HG03108 (cell line): ENCODE results near the gene ZNF774.
"Not testable (repeated sequence)": the region's sequence is repeated elsewhere in the genome, so short reads cannot be mapped to it uniquely, and the experiment has no call there.

ENCODE experiments used
- ATAC-seq: cut with Tn5 transposase; IDR thresholded peaks from one replicate; pipeline ENCODE4 v1.9.1; 2021; ENCODE audit warnings: moderate library complexity; ENCODE audit not compliant: unreplicated experiment

ZNF774 gene

DNA sequence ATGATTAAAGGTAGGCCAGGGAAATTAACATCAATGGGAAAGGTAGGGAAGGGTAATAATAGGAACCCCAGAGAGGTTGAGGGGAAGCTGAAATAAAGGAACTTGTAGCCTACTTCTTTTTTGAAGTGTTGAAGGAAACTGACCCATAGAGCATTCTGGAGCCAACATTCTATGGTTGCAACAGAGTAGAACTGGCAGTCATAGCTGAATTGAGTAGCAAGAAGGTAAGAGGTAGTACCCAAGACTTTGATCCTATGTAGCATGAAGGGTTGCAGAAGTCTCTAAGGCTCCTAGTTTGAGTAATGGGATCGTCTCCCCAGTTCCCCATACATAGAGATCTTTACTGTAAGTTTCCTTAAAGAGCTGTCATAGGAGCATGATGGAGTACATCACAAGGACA, 7.4 kb upstream of the ZNF774 start:
- no peak for ATAC-seq

DNA sequence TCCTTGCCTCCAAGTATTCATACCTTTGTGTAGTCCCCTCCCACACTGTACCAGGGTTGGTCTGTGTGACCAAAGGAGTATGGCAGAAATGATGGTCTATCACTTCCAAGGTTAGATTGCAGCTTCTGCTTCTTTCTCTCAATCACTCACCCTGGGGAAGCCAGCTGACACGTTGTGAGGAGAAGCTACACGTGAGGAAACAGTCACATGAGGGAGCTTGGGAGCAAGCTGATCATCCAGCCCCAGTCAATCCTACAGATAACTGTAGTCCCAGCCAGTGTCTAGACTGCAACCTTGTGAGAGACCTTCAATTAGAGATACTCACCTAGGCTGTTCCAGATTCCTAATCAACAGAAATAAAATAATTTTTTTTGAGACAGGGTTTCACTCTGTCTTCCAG, 6.2 kb upstream of the ZNF774 start:
- no peak for ATAC-seq

- not testable (repeated sequence) for ATAC-seq
These were observed 4.5 kb upstream of the ZNF774 start for GRCh38 chr15:90347431-90348065.

DNA sequence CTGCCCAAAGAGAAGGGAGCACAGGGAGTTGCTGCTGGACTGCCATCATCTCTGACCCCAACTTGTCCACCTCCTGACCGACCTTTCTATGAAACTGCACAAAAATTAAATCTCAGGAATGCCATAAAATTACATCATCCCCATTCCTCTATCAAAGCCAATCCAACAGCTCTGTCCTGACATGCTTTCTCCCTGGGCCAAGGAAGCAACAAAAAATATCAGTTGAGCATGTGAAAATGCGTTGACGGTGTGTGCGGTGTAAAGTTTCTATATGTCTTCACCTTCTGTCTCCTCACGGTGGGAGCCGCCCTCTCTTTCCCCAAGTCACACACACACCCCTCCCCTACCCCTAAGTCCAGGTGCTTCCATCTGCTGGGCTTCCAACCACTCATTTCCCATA, 3.6 kb upstream of the ZNF774 start:
- ATAC-seq = no peak

- no peak for ATAC-seq
These were observed 3.0 kb upstream of the ZNF774 start for GRCh38 chr15:90349072-90349471.

DNA sequence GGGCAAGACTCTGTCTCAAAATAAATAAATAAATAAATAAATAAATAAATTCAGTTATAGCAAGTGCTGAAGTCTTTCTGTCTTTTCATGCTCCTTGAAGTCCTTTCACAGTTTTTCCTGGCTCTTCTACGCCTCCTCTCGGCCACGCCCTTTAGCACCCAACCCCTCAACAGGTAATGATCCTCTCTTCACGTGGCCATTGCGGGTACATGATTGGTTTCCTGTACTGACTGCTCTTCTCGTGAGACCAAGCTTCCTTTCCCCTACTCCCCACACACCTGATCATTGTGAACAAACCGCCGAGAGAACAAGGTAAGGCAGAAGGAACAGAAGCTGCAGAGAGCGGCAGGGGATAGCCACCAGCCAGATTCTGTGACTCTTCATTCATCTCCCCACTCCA, 2.3 kb upstream of the ZNF774 start:
- ATAC-seq = no peak

DNA sequence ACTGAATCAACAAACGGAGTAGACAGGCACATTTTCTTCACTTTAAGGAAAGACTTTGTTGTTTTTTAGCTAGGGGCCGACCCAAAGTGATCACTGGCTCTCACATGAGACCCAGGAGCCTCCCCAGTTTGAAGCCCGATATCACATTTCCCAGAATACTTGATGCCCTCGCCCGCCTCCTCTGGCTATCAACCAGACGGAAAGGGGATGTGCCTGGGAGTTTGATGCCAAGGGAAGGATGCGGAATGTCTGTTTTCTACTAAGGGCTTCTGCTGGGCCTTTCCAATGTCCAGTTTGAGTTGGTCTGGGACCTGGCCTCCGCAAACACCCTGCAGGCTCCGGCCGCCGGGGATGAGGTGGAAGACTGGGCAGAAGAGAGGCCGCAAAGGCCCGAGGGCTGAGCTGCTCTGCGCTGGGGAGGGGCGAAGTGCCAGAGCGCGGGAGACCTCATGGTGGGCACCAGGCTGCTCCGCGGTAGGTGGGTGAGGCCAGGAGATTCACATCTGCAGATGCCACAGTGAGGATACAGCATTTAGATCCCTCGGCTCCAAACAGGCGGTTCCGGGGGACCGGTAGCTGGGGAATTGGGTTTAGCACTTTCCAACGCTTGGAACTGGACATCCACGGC, 491 bp upstream of the ZNF774 start:
- no peak for ATAC-seq

GRCh38 chr15:90354986-90355385, 2.9 kb downstream of the ZNF774 start:
- no peak for ATAC-seq

DNA sequence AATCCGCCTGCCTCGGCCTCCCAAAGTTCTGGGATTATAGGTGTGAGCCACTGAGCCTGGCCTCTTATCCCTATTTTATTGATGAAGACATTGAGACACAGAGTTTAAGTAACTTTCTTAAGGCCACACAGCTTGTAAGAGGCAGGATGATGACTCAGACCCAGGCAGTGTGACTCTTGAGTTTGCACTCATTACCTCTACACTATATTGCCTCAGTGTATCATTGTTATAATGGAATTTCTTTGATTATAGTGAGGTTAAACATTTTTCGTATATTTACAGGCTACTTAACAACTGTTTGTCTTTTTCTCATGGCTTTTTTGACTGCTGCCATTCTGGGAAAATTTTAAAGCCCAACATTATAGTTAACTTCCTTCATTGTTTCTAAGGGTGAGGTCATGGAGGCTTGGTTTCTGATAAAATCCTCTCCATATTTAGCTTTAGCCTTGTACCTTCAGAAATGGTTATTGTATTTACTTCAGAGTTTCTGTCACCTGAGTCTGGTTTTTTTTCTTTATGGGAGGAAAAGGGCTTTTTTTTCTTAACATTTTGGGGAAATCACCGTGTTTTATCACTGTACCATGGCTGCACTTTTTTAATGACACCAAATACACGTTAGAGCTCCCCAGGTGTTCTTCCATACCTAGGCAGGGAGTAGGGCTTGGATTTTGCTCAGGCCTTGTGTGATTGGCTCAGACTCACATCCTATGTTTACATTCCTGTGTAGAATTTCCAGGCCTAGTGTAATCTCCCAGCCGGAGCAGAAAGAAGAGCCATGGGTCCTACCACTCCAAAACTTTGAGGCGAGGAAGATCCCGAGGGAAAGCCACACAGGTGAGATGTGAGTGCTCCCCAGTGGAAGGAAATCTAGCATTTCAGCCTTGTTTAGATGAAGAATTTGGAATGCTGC, 6.3 kb downstream of the ZNF774 start:
- ATAC-seq = no peak

DNA sequence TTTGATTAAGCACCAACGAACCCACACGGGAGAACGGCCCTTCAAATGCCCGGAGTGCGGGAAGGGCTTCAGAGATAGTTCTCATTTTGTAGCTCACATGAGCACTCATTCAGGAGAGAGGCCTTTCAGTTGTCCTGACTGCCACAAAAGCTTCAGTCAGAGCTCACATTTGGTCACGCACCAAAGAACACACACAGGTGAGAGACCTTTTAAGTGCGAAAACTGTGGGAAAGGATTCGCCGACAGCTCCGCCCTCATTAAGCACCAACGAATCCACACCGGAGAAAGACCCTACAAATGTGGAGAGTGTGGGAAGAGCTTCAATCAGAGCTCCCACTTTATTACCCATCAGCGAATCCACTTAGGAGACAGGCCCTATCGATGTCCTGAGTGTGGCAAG, 8.7 kb downstream of the ZNF774 start:
- ATAC-seq = no peak

- no peak for ATAC-seq
These were observed 10.8 kb downstream of the ZNF774 start for GRCh38 chr15:90362936-90363212.

DNA sequence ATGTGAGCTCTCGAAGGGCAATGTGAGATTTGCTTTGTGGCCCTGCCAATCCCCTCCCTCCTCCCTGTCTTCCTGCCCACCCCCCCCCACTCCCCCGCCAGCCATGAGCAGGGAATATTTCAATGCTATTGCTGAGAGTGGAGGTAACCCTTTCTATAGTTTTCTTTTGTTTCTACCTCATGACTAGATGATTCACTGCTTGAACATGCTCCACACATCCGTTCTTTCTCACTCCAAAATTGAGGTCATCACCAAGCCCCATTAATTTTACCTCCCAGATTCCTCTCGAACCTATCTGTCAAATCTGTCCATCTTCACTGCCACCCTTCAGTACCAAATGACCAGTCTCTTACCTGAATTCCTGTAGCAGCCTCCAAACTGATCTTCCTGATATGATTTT, 12.2 kb downstream of the ZNF774 start:
- ATAC-seq = no peak

- ATAC-seq = no peak
These were observed 13.5 kb downstream of the ZNF774 start for GRCh38 chr15:90365414-90366055.

DNA sequence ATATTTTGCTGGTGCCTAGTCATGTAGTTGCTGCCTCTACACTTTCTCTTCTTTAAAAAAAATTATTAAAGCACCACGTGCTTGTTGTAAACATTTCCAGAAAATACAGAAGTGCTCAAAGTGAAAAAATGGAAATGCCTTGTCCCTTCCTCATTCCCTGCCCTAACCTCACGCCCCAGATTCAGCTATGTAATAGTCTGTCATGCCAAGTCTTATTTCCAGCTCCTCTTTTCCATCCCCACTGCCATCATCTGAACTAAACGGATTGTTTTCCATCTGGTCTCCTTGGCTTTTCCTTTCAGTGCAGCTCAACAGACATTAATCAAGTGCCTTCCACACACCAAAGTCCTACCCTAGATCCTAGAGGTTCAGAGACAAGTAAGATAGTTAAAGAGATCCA, 15.5 kb downstream of the ZNF774 start:
- ATAC-seq = no peak

DNA sequence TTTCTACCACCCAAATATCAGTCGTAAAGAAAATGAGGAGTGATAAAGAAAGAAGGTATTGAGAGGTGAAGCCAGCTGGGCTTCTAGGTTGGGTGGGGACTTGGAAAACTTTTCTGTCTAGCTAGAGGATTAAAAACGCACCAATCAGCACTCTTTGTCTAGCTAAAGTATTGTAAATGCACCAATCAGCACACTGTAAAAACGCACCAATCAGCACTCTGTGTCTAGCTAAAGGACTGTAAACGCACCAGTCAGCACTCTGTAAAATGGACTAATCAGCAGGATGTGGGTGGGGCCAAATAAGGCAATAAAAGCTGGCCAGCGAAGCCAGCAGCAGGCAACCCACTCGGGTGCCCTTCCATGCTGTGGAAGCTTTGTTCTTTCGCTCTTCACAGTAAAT, 23.0 kb downstream of the ZNF774 start:
- ATAC-seq = no peak

DNA sequence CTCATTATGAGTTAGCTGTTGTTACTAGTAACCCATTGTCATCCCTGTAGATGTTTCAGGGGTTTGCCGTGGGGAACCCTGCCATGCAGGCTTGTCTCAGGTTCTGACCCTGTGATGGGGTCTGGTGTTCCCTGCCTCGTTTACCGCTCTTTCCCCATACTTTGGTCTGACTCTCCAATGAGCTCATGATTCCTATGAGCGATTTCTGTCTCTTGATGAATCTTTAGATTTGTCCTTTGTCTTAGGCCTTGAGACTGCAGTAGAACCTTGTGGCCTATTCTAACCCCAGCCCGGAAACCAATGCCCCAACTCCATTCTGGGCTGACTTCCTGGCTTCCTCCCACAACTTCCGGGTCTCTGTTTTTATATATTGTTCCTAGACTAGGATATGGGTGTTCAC, 24.7 kb downstream of the ZNF774 start:
- no peak for ATAC-seq

DNA sequence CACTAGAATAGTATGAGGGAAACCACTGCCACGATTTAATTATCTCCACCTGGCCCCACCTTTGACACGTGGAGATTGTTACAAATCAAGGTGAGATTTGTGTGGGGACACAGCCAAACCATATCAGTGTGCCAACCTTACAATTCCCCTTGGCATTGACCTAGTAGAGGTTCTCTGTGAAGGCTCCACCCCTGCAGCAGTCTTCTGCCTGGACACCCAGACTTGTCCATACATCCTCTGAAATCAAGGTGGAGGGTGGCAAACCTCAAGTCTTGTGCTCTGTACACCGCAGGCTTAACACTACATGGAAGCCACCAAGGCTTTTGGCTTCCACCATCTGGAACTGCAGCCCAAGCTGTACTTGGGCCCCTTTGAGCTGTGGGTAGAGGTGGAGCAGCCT, 27.2 kb downstream of the ZNF774 start:
- no peak for ATAC-seq

- no peak for ATAC-seq
These were observed 29.4 kb downstream of the ZNF774 start for GRCh38 chr15:90381515-90381914.

DNA sequence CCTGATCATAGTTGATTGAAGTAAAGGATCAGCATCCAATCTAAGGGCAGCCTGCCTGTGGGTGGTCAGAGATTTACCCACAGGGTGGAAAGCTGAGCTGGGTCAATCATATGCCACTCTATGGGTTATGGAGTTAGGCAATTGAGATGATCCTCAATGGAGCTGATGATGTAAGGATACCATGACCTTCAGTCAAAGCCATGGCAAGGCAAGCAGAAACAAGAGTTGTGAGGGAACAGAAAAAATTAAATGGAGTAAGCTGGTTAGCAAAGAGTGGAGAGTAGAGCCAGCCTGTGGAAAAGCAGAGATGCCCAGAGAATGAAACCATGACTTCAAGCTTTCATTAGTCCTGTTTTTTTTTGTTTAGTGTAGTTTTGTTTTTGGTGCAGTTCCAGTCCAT, 30.2 kb downstream of the ZNF774 start:
- no peak for ATAC-seq

DNA sequence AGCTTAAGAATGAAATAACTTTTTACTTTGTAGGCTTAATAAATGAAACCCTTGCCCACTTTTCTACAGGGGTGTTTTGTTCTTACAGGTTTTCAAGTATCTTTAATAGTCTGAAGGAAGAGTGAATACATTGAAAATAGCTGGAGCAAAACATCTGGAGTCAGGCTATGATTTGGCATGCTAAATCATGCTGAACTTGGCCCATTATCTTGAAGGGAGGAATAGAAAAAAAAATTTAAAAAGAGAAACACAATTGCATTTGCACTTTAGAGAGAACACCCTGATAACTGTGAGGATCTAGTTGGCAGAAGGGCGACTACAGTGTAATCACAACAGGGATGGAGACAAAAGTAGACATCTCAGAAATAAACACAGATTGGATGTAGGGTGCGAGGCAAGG, 34.1 kb downstream of the ZNF774 start:
- no peak for ATAC-seq

DNA sequence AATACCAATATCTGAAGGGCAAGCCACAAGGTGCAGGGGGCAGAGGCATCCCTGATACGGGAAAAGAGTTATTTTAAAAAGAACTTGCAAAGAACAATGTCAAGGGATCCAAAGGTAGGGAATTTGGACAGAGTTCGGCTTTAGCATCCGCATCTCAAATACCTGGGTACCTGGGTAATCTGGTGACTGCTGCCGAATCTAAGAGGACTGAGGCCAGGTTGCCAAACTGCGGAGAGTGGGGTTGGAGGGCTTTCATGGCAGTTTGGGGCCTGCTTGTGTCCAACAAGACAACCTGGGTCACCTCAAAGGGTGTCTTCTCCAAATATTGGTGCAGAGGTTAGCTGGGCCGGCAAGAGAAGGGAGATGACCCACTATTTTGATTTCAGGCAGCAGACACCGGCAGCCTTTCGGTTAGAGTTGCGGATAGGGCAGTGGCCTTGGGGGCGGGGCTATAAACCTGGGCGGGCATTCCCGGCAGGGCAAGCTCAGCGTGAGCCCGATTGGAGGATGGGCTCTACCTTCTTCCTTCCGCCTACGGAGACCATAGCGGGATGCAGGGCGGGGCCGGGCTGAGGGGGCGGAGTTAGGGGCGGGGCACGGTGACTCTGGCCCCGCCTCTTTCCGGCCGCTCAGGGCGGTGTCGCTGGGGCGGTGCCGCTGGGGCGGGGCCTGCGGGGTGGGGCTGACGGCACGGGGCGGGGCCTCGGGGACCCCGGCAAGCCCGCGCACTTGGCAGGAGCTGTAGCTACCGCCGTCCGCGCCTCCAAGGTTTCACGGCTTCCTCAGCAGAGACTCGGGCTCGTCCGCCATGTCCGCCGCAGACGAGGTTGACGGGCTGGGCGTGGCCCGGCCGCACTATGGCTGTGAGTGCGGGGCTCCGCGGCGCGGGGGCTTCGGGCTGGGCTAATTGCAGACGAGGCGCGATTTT, 35.7 kb downstream of the ZNF774 start, which contains the start of gene IQGAP1:
TSS of gene IQGAP1 (plus strand) at position 709 of the 928 bp plus-strand sequence. CDS start at position 809, 100 bp downstream.
- ATAC-seq = peak; percentile 89
